B cell (primary cell): Measurements from ENCODE around the gene SLC25A20. TPM values are rescaled to one million over a fixed set of nuclear protein-coding genes. Genes with fewer than 3 reads are reported as not detected.

Experiments used
- ATAC-seq: fragments of 200-7000 bp; cut with Tn5 transposase; one replicate; pipeline ENCODE4 v1.10.0; 2021; ENCODE audit warnings: low read depth, mild to moderate bottlenecking, moderate number of reproducible peaks, moderate library complexity
- CTCF ChIA-PET: fragments of 350-600 bp; sonication (Branson Sonifier 250); formaldehyde crosslinking; loops from one replicate; lab custom pipeline; 2021; ENCODE audit warnings: antibody characterized with exemption, inconsistent platforms; lab: Charles Lee
- POLR2A ChIA-PET: fragments of 350-600 bp; sonication (Branson Sonifier 250); formaldehyde crosslinking; loops from one replicate; lab custom pipeline; 2021; ENCODE audit warnings: antibody characterized with exemption; lab: Charles Lee
- DNase-seq: peaks from one replicate; pipeline ENCODE4 v3.0.0; 2013
- H2AFZ ChIP-seq: 2 replicates; pipeline ENCODE4 v1.6.1; 2012; ENCODE audit warnings: mild to moderate bottlenecking, low read depth, low read length; ENCODE audit not compliant: insufficient read depth, poor library complexity, severe bottlenecking
- H3K27ac ChIP-seq, 2 donors: 1 replicate in 1 of 2; 2 replicates in 1 of 2; pipeline ENCODE4 v1.5.1; 2012 to 2013; ENCODE audit warnings: low read length in 2 of 2, mild to moderate bottlenecking in 2 of 2, moderate library complexity in 1 of 2
- H3K27me3 ChIP-seq, 4 experiments: fragments of 200-600 bp in 1 of 4; sonication (generic) in 1 of 4; replicated peaks in 1 of 4; 1 replicate in 2 of 4; 2 replicates in 2 of 4; pipeline versions ENCODE4 v1.6.1 to v1.7.0; 2013 to 2016; ENCODE audit warnings: low read length in 3 of 4, mild to moderate bottlenecking in 2 of 4, mixed read lengths in 1 of 4, moderate library complexity in 1 of 4; ENCODE audit not compliant: insufficient read depth in 4 of 4, control insufficient read depth in 3 of 4; ENCODE audit errors: control extremely low read depth in 1 of 4
- H3K36me3 ChIP-seq, 2 experiments: replicated peaks in 1 of 2; 1 replicate in 1 of 2; 2 replicates in 1 of 2; pipeline versions ENCODE4 v1.6.1 to v1.7.1; 2013; ENCODE audit warnings: low read length in 1 of 2; ENCODE audit not compliant: insufficient read depth in 2 of 2, control insufficient read depth in 1 of 2; ENCODE audit errors: control extremely low read depth in 1 of 2, extremely low read depth in 1 of 2
- H3K4me1 ChIP-seq, 2 donors: fragments of 200-600 bp in 1 of 2; sonication (generic) in 1 of 2; 1 replicate in 1 of 2; 2 replicates in 1 of 2; pipeline versions ENCODE4 v1.5.1 to v1.6.1; 2013 to 2017; ENCODE audit warnings: low read length in 2 of 2; ENCODE audit not compliant: control insufficient read depth in 2 of 2, insufficient read depth in 2 of 2
- H3K4me2 ChIP-seq: replicated peaks from 2 replicates; pipeline ENCODE3; 2012; ENCODE audit warnings: mild to moderate bottlenecking, low read depth, low read length; ENCODE audit not compliant: poor library complexity, severe bottlenecking
- H3K4me3 ChIP-seq, 5 experiments: fragments of 200-600 bp in 1 of 5; sonication (generic) in 1 of 5; 1 replicate in 3 of 5; 2 replicates in 2 of 5; pipeline versions ENCODE4 v1.5.1 to v1.7.0; 2011 to 2016; ENCODE audit warnings: low read length in 4 of 5, mild to moderate bottlenecking in 4 of 5, low read depth in 2 of 5, control low read depth in 1 of 5, moderate library complexity in 1 of 5; ENCODE audit not compliant: insufficient read depth in 1 of 5; ENCODE audit errors: control extremely low read depth in 1 of 5, extremely low read depth in 1 of 5
- H3K79me2 ChIP-seq: fragments of 200-600 bp; sonication (generic); one replicate; pipeline ENCODE4 v1.6.0; 2016; ENCODE audit warnings: low read length; ENCODE audit not compliant: control insufficient read depth, insufficient read depth
- H3K9ac ChIP-seq: fragments of 200-600 bp; sonication (generic); 2 replicates; pipeline ENCODE4 v1.6.1; 2017; ENCODE audit warnings: mild to moderate bottlenecking, low read length, moderate library complexity
- H3K9me3 ChIP-seq, 3 donors: one replicate each; pipeline versions ENCODE4 v1.6.1 to v1.7.1; 2013; ENCODE audit warnings: low read length in 2 of 3; ENCODE audit not compliant: control insufficient read depth in 2 of 3, insufficient read depth in 1 of 3; ENCODE audit errors: control extremely low read depth in 1 of 3
- H4K20me1 ChIP-seq: 2 replicates; pipeline ENCODE4 v1.6.0; 2012; ENCODE audit warnings: mild to moderate bottlenecking, low read length; ENCODE audit not compliant: insufficient read depth, control insufficient read depth, poor library complexity, severe bottlenecking
- H3K27ac Mint-ChIP-seq: one replicate; pipeline ENCODE4 v1.8.0; 2021; ENCODE audit warnings: mixed read lengths
- H3K27me3 Mint-ChIP-seq: one replicate; pipeline ENCODE4 v1.8.0; 2021; ENCODE audit warnings: mixed read lengths
- H3K4me1 Mint-ChIP-seq: one replicate; pipeline ENCODE4 v1.8.0; 2021; ENCODE audit warnings: mixed read lengths
- H3K4me3 Mint-ChIP-seq: one replicate; pipeline ENCODE4 v1.8.0; 2021; ENCODE audit warnings: mixed read lengths
- H3K9me3 Mint-ChIP-seq: one replicate; pipeline ENCODE4 v1.8.0; 2022; ENCODE audit warnings: mixed read lengths; ENCODE audit not compliant: insufficient read depth
- EZH2 ChIP-seq: IDR thresholded peaks from 2 replicates; pipeline ENCODE4 v1.6.1; 2012; ENCODE audit warnings: borderline replicate concordance, low read depth, mild to moderate bottlenecking, moderate library complexity, low read length; ENCODE audit not compliant: insufficient read depth, poor library complexity, severe bottlenecking
- WGBS: methylation state at CpG from one replicate; pipeline ENCODE4 v1.1.5; 2013; ENCODE audit warnings: missing lambda C conversion rate; ENCODE audit not compliant: insufficient coverage; 5-methylcytosine and 5-hydroxymethylcytosine counted together
- intact Hi-C: fragments of 100-400 bp; cut with micrococcal nuclease; formaldehyde crosslinking; loops from one replicate; pipeline ENCODE4 v1.10.0; 2022
- polyA plus RNA-seq: library from polyadenylated mRNA; depleted of rRNA; stranded (reverse); fragments of >200 nt; gene quantifications from 2 replicates; pipeline ENCODE4 v1.2.3, GENCODE V29; 2012
- total RNA-seq, 2 donors: library from RNA; stranded (reverse); fragments of 120-200 nt in 1 of 2; gene quantifications; 1 replicate in 1 of 2; 2 replicates in 1 of 2; pipeline versions ENCODE4 v1.2.3 to v1.2.4, GENCODE V29; 2013 to 2022
- TF ChIP-seq, protein P1 (sequence below): fragments of 200-600 bp; IDR thresholded peaks from one replicate; pipeline ENCODE4 v1.8.0; 2022; ENCODE audit warnings: antibody characterized with exemption, mild to moderate bottlenecking

Gene SLC25A20
- total and polyA plus RNA-seq, 2 donors (not counting 1 experiment from before 2014, with no cell fraction given), result 12.2 to 19.9 TPM

DNA sequence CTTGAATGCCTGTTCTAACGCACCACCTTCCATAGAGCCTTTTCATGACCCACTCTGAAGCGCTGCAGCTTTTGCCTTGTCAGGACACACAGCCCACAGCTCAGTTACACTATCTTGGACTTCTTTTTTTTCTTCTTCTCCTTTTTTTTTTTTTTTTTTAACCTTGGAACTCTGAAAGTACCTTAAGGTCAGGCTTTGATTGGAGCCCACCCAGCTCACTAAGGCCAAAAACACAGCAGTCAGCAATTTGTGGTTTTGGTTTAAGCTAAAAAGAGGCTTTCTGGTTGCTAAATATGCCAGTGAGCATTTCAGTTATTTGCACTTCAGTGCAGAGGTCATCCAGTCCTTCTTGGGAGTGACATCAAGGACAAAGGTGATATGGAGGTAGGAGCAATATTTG is 1.7 kb downstream of the SLC25A20 start:
- 94% methylated on average over 2 of the region's 2 CpGs for WGBS
- H3K4me1 Mint-ChIP-seq, result peaks cover 25% of the 10 kb centered on the region
- H3K27me3 ChIP-seq, result no peaks in the 10 kb centered on the region
- peak overlapping the region; percentile 53 for H3K4me3 Mint-ChIP-seq
- no peak for TF ChIP-seq EZH2
- TF ChIP-seq, protein P1, sequence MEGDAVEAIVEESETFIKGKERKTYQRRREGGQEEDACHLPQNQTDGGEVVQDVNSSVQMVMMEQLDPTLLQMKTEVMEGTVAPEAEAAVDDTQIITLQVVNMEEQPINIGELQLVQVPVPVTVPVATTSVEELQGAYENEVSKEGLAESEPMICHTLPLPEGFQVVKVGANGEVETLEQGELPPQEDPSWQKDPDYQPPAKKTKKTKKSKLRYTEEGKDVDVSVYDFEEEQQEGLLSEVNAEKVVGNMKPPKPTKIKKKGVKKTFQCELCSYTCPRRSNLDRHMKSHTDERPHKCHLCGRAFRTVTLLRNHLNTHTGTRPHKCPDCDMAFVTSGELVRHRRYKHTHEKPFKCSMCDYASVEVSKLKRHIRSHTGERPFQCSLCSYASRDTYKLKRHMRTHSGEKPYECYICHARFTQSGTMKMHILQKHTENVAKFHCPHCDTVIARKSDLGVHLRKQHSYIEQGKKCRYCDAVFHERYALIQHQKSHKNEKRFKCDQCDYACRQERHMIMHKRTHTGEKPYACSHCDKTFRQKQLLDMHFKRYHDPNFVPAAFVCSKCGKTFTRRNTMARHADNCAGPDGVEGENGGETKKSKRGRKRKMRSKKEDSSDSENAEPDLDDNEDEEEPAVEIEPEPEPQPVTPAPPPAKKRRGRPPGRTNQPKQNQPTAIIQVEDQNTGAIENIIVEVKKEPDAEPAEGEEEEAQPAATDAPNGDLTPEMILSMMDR, result no peak
- DNase-seq (no peak), ATAC-seq (no peak)
- no peak overlapping the region for H3K4me2 ChIP-seq
- H3K36me3 ChIP-seq, result peaks cover 0 to under 1% of the 10 kb centered on the region in 2 experiments
- H3K9me3 ChIP-seq, result no peaks in the 10 kb centered on the region
- H3K4me1 ChIP-seq, result peaks cover 17 to 20% of the 10 kb centered on the region in 2 donors
- H3K4me3 ChIP-seq, result no peak overlapping the region
- peaks cover 36% of the 10 kb centered on the region for H3K79me2 ChIP-seq
- no peak overlapping the region for H3K27ac ChIP-seq
- H3K27ac Mint-ChIP-seq, result peak overlapping the region; percentile 75
- no peak overlapping the region for H3K9ac ChIP-seq
- no peak overlapping the region for H2AFZ ChIP-seq
- H3K27me3 Mint-ChIP-seq, result no peaks in the 10 kb centered on the region
- H4K20me1 ChIP-seq, result no peaks in the 10 kb centered on the region
- intact Hi-C loops, result no loop called here
- CTCF ChIA-PET, result interaction anchor here (0.5 to 1.5 kb wide), 3 partner anchors 12 to 125 kb away, joined by 3 read pairs; partner anchors contain the start of gene NDUFAF3
- POLR2A ChIA-PET, result interaction anchor here (3.0 kb wide), 1 partner anchor 22 kb away, joined by 21 read pairs; the partner anchor contains the start of gene ARIH2
- no peaks in the 10 kb centered on the region for H3K9me3 Mint-ChIP-seq

DNA sequence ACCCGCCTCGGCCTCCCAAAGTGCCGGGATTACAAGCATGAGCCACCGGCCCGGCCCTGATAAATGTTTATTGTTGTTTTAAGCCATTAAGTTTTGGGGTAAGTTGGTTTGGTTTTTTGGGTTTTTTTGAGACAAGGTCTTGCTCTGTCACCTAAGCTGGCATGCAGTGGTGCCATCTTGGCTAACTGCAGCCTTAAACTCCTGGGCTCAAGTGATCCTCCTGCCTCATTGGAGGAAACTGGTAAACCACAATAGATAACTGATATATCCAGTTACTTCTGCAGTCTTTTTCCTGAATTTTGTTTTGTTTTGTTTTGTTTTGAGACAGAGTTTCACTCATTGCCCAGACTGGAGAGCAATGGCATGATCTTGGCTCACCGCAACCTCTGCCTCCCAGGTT is 4.2 kb downstream of the SLC25A20 start:
- TF ChIP-seq, protein P1, result no peak
- 100% methylated on average over 3 of the region's 6 CpGs for WGBS

More for the DNA sequence above, 4.2 kb downstream of the SLC25A20 start:
- Mint-ChIP-seq H3K4me1 (peaks cover 25% of the 10 kb centered on the region), H3K9me3 (no peaks in the 10 kb centered on the region), H3K4me3 (no peak overlapping the region), H3K27ac (no peak overlapping the region), H3K27me3 (no peaks in the 10 kb centered on the region)
- Histone ChIP-seq H3K36me3 (peaks cover 0 to 4% of the 10 kb centered on the region in 2 experiments), H3K4me1 (peaks cover 17 to 19% of the 10 kb centered on the region in 2 donors), H3K27me3 (no peaks in the 10 kb centered on the region), H3K79me2 (peaks cover 40% of the 10 kb centered on the region), H4K20me1 (no peaks in the 10 kb centered on the region), H3K4me3 (no peak overlapping the region), H3K27ac (no peak overlapping the region), H3K9ac (no peak overlapping the region), H2AFZ (no peak overlapping the region), H3K9me3 (no peaks in the 10 kb centered on the region), H3K4me2 (no peak overlapping the region)
- ChIA-PET CTCF (interaction anchor here (1.2 kb wide), 1 partner anchor 155 kb away, joined by 3 read pairs; no protein-coding TSS in a partner anchor), POLR2A (interaction anchor here (0.6 to 0.7 kb wide), 2 partner anchors 490 to 654 kb away, joined by 4 to 5 read pairs; no protein-coding TSS in a partner anchor)
- DNase-seq, result no peak
- intact Hi-C loops, result no loop called here
- ATAC-seq, result no peak
